HL-60/S4 treated with retinoic acid at 250 ng/mL for 4 days and 3 days (cell line): ENCODE results near the gene TTLL5.
"Not testable (repeated sequence)": the region's sequence is repeated elsewhere in the genome, so short reads cannot be mapped to it uniquely, and the experiment has no call there.

ENCODE experiments used
- in situ Hi-C: fragments of 300-500 bp; cut with MboI; formaldehyde crosslinking; loops from 2 replicates; pipeline ENCODE4 v1.7.0; 2022; ENCODE audit warnings: low sequenced_read_pairs

TTLL5 gene

DNA sequence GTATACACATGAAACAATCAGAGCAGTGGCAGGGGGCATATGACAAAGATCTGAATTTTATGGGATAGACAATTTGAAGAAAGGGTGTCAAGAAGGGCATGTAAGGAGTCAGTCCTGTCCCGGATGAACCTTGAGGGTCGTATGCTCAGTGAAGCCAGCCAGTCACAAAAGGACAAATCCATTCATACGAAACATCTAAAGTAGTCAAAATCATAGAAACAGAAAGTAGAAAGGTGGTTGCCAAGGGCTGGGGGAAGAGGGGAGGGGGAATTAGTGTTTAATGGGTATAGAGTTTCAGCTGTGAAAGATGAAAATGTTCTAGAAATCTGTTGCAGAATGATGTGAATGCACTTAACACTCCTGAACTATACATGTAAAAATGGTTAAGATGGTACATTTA is 163.3 kb downstream of the TTLL5 start:
- in situ Hi-C loops, result no loop called here

DNA sequence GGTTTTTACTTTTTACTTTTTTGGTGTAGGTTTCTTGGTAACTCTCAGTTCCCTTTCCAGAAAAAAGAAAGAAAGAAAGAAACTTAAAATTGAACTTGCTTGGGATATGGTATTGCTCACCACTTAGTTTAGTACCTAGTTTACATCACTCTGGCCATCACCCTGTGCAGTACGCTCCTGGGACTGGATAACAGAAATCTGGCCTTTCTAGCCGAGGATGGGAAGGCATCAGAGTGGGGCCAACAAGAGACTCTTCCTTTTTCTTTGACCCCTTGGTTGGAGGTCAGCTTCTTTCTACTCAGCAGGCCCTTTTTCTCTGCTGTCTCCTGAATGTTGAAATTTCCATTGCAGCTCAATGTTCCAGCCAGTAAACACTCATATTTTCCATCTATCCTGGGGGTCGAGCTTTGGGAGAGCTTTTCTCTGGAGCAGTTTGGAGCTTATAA is 164.1 kb downstream of the TTLL5 start:
- in situ Hi-C loops, result no loop called here

DNA sequence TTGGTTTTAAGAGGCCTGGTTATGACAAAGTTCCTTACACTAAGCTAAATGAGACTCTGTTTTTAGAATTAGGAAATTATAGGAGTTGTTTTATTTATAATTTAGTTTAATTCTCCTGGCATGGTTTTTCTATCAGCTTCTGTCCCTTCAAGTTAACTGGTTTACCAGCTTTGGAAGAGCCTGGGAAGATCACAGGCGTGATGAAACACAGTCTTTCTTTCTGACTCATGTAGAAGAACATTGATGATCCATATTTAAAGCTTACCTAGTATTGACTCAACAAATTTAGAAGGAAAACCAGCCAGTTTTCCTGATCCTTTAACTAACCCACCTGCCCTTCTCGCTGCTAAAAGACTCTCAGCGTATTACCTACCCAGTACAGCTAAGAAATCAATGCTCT is 165.6 kb downstream of the TTLL5 start:
- in situ Hi-C loops, result no loop called here

DNA sequence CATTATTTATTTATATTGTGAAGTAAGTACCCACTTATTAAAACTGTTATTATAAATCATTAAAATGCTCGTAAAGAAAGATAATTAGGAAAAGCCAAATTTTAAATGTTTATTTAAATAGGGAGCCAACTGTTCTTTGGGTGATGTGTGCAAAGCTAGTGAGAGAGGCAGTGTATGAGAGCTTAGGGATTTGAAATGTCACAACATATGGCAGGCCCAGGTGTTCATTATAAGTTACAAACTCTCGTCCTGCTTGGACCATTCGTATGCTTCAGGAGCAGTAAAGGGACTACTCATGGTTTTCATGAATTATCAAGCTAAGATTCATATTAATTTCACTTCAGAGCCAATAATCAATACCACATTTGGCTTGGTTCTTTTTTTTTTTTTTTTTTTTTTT is 166.3 kb downstream of the TTLL5 start:
- in situ Hi-C loops, result no loop called here

DNA sequence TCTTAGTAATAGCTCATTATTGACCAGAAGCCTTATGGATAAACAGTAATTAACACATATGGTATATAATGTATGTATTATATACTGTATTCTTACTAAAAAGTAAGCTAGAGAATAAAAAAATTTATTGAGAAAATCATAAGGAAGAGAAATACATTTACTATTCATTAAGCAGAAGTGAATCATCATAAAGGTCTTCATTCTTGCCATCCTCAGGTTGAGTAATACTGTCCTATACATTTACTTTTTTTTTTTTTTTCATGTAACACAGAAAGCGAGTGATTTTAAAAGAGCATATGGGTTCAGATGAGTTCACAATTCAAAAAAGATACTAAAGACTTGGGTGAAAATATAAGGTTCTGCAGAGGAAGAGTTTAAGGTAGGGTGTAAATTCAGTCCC is 168.3 kb downstream of the TTLL5 start:
- in situ Hi-C loops, result no loop called here

DNA sequence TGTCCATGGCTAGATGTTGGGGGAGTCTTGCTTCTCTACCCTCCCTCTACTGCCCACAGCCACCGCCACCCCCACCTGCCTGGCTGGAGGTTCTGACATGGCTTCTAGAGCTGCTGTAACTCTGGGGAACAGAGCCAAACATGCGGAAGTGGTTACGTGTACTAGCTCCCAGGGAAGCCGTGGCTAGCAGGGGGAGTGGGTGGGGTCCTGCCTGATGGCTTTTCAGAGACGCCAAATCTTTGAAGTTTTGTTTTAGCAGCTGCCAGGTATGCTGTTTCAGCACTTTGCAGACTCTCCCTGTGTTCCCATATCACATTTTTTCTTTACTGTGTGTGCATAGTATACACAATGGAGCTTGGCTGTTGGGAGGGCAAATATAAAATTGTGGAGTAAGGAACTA is 170.4 kb downstream of the TTLL5 start:
- in situ Hi-C loops, result no loop called here

DNA sequence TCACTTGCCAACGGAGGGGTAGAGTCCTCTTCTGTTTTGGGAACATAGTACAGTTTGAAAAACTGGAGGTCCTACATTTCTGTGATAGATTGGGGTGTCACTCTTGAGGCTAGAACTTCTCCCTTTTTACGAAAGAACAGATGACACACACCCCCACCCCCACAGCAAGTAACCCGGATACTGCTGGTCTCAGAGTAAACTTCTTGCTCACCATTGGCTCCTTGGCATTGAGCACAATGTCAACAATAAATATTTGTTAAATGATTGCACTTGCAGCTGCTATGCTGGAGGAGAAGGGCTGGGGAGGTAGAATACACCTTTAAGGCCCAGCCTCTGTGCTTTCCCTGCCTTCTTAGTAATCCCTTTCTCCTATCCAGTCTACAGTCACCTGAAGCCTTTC is 170.9 kb downstream of the TTLL5 start:
- in situ Hi-C loops, result no loop called here

DNA sequence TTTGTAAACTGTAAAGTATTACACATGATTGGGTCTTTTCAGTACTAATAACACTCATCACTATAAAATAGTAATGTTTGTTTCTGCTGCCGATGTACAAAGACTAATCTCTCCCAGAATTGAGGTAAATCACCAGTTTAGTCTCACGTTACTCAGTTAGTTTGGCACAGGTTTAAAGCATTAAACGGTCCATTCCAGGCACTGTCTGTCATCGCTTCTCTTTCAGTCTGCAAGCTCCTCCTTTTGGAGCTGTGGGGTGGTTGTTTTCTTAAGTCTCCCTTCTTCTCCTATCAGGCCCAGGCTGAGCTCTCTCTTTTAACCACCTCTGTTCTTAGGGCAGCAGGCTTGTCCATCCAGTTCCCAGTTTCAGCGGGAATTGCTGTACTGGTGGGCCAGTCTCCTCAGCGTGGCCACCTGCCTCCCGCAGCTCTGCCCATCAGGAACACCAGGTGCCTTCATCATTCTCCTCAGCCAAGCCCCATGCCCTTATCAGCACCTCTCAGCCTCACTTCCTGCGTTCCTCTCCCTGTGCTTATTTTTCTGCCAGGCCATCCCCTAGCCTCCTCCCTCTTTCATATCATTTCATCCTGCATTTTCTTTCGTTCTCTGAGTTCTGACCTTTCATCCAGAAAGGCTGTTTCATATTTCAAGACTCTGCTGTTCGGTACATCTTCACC is 171.7 kb downstream of the TTLL5 start:
- in situ Hi-C loops, result no loop called here

DNA sequence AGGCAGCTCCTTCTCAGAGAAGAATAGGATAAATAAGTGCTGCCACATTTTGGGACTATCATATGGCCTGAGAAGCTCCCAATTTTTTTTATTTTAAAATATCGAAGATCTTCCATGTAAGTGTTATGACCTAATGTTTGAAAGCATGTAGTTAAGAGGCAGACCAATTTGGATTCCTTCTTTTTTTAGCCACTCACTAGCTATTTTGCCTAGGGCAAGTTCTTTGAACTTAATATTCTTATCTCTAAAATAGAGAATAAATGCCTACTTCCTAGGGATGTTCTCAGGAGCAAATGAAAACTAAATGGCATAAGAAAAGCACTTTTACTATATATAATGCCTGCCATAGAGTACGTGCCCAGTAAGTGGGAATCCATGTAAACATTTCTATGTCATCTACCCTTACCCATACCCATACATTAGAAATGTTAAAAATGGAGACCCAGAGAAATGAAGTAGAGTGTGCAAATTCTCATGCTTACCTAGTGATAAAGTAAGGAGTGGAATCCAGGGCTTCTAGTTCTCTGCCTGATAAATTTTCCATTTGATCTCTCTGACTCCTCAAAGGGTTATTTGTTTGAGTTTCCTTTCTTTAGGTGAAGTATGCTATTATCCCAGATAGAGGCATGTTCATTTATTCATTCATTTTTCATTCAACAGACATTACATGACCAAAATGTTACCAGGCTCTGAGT is 172.4 kb downstream of the TTLL5 start:
- in situ Hi-C loops, result no loop called here

DNA sequence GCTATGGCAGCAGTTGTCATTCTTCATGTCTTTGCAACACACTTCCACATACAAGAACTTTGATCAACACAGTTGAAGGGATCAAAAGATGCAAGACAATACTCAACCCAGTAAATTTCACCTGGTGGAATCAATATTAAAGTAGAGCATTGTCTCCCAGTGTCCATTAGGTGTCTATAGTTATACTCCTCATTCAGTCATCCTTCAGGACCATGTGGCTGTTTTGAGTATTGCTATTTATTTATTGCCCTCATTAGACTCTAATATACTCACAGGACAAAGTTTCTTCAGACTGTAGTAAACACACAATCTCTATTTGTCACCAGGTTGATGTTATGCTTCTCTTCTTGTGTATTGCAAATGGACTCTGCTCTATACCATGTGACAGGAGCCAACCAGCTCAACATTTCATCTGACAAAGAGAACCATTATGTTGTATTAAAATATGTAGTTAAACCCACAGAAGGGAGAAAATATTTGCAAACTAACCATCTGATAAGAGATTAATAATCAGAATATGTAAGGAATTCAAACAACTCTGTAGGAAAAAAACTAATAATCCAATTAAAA is 174.2 kb downstream of the TTLL5 start:
- in situ Hi-C loops, result no loop called here

DNA sequence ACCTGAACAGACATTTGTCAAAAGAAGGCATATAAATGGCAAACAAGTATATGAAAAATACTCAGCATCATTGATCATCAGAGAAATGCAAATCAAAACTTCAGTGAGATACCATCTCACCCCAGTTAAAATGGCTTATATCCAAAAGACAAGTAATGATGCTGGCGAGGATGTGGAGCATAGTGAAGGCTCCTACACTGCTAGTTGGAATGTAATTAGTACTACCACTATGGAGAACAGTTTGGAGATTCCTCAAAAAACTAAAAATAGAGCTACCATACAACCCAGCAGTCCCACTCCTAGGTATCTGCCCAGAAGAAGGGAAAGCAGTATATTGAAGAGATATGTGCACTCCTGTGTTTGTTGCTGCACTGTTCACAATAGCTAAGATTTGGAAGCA is 174.7 kb downstream of the TTLL5 start:
- in situ Hi-C loops, result no loop called here

DNA sequence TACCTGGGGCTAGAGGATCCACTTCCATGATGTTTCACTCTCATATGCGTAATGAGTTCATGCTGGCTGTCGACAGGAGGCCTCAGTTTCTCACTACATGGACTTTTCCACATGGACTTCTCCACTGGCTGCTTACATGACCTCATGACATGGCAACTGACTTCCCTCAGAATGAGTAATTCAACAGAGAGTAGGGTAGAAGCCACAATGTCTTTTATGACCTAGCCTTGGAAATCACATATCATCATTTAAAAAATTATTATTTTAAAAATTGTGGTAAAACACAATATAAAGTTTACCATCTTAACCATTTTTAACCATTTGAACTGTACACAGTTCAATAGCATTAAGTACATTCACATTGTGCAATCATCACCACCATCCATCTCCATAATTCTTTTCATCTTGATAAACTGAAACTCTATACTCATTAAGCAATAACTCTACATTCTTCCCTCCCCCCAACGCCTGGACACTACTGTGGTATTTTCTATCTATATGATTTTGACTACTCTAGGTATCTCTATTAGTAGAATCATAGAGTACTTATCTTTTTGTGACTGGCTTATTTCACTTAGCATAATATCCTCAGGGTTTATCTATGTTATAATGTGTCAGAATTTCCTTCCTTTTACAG is 176.2 kb downstream of the TTLL5 start:
- in situ Hi-C loops, result no loop called here

DNA sequence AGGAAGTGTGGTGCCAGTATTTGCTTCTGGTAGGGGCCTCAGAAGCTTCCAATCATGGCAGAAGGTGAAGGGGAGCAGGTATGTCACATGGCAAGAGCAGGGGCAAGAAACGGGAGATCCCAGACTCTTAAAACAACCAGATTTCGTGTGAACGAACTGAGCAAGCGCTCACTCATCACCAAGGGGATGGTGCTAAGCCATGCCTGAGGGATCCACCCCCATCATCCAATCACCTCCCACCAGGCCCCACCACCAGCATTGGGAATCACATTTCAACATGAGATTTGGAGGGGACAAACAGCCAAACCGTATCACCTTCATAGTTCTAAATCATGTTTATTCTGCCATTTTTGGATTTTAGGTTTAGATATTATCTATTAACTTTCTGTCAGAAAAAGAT is 179.9 kb downstream of the TTLL5 start:
- in situ Hi-C loops, result no loop called here

DNA sequence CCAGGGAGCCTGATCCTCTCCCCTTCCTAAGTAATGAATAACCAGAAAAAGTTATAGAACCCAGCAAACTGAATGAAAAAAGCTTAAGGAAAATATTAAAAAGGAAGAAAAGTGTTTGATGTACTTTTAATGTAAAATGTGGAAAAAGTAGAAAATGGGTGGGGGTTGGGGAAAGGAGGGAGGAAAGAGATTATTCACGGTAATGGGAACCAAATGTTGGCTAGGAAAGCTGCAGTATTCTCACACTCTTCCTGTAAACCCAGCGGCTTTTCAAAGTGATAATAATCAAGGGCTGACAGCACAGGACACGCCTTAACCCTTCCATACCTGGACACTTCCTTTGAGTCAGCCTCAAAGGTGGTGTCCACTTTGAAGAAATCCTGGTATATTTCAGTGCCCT is 181.5 kb downstream of the TTLL5 start:
- in situ Hi-C loops, result no loop called here

DNA sequence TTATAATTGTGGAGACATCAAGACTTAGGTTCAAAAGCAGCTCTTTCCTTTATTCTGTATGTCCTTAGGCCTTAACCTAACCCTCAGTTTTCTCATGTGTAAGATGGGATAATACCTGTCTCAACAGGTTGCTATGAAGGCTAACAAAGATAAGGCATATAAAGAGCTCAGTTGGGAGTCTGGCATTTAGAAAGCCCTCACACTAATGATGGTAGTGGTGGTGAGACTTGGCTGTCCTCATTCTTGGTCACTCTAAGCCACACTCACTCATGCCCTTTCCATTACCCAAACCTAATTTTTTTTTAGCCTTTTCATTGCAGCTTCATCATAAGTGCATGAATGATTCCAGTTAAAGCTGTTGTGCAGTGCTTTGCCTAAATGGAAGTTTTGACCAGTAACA is 183.4 kb downstream of the TTLL5 start:
- in situ Hi-C loops, result no loop called here

DNA sequence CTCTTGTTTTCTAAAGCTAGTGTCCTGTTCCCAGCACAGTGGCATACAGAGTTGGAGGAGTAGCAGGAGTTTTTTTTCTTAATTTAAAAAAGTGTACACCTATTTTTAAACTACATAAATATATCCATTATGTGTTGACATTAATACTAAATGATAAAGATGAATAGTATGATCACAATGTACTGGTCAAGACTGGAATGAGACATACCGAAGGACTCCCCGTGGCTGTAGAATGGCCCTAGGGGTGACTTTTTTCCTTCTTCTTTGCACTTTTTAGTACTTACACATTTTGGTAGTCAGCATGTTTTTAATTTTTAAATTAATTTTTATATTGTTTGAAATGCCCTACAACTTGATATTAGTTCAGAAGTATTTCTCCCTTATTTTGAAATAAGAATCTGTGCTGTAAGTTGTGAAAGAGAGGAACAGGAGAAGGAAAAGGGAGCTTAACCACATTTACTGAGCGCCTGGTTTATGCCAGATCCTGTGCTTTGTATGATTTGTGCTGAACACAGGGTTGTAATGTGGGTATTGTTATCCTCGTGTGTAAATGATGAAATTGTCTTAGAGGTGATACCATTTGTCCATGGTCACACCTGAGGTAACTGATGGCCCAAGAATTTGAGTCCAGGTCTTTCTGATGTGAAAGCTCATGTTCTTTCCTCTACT is 184.2 kb downstream of the TTLL5 start:
- in situ Hi-C loops, result no loop called here

DNA sequence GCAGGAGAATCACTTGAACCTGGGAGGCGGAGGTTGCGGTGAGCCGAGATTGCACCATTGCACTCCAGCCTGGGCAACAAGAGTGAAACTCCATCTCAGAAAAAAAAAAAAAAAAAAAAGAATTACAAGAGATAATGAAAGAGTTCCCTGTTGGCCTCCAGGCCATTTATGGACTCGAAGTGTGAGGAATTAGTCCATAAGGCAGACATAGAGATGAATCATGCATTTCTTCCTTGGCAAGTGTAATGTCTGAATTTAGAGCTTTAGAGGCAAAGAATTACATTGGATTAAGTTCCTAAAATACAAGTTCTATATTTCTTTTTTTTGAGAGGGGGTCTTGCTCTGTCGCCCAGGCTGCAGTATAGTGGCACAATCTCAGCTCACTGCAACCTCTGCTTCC is 185.6 kb downstream of the TTLL5 start:
- in situ Hi-C loops, result not testable (repeated sequence)

DNA sequence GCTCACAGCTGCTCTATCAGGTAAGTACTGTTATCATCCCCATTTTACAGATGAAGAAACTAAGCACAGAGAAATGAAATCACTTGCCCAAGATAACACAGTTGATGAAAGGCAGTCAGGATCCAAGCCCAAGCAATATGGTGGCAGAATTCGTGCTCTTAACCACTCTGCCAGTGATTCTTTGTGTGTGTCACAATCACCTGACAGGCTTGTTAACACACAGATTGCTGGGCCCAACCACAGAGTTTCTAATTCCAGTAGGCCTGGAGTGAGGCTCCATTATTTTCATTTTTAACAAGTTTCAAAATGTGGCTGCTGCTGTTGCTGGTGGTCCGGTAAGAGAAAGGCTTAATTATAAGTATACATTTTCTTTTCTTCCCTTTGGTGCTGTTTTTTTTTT is 186.5 kb downstream of the TTLL5 start:
- in situ Hi-C loops, result no loop called here

DNA sequence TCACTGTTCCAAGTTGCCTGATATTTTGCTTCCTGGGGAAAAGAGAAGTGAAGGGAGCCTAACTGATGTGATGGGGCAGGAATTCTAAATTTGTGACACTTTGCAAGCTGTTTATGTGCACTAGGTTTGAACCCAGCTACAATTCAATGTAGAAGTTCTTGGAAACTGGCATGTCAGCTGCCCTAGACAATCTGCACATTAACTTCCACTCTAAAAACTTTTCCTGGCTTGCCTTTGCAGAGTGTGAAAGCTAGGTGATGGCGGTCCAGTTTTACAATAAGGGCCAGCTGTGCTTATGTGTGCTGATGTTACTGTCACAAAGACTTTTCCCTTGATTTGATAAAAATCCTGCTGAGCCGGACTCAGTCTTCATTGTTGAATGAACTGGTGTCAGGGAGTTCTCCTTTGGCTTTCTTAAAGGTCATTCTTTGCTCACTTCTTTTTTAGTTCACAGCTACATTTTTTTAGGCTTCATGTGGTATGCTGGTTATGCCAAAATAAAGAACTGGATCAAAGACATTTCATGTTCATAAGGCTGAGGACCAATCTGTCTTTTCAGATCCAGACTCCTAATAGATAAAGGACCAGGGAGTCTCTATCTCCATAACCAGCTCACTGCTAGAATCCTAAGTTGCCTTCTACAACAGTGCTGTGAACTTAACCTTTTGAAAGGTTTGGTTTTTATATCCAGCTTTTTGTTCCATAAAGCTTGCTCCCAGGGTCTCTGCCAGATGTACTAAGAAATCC is 187.3 kb downstream of the TTLL5 start:
- in situ Hi-C loops, result no loop called here

DNA sequence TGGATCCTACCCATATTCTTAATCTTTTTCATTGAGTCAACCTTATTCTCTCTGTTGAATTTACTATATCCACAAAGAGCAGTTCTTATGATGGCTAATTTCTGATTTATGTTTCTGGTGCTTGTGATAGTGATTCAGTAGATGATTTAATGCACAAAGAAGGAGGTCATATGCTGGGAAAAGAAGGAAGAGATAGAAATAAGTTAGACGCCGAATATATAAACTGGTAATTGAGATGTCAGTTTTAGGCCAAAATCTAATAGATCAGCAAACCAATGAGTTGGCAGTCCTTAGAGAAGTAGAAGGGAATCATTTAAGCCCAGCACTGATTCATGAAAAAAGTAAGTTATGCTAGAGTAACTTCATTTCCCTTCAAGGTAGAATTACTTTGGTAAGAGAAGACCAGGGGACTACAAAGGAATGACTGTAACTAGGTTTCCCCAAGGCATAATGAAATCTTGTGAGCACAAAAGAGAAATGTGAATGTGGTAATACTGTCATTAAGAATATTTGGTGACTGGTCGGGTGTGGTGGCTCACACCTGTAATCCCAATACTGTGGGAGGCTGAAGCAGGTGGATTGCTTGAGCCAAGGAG is 188.4 kb downstream of the TTLL5 start:
- in situ Hi-C loops, result no loop called here

DNA sequence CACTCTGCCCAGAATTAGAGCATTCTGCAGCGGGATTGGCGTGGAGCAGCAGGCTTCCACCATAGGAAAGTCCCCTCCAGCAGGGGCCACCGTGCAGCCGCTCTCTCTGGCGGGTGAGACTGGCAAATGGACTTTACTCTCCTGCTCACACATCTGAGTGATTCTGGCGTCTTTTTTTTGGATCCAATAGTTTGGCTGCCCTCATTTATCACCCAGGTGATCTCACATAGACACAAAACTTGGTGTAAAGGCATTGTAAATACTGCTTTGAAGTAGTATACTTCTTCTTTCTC is 190.5 kb downstream of the TTLL5 start:
- in situ Hi-C loops, result no loop called here
